ENCODE data around the gene RGMA.

RGMA gene

GRCh38 chr15:93089727-93090305, 805 bp upstream of the RGMA start:
- DNase-seq = no peak

- peak; percentile 10 for DNase-seq
Observed at GRCh38 chr15:93088200-93088980, 621 bp downstream of the RGMA start.

GRCh38 chr15:93087825-93088199, 1.2 kb downstream of the RGMA start:
- peak; percentile 68 for DNase-seq

GRCh38 chr15:93086791-93087190, 2.2 kb downstream of the RGMA start:
- DNase-seq = no peak

GRCh38 chr15:93085692-93086091, 3.3 kb downstream of the RGMA start:
- DNase-seq = no peak

GRCh38 chr15:93082861-93083260, 6.2 kb downstream of the RGMA start:
- DNase-seq = no peak

GRCh38 chr15:93081399-93081798, 7.6 kb downstream of the RGMA start:
- no peak for DNase-seq

GRCh38 chr15:93080451-93080850, 8.6 kb downstream of the RGMA start:
- DNase-seq = no peak

GRCh38 chr15:93076875-93077274, 12.1 kb downstream of the RGMA start:
- DNase-seq = no peak

GRCh38 chr15:93076217-93076616, 12.8 kb downstream of the RGMA start:
- DNase-seq = no peak

- DNase-seq = no peak
Observed at GRCh38 chr15:93074599-93074998, 14.4 kb downstream of the RGMA start.

GRCh38 chr15:93073465-93073952, 15.5 kb downstream of the RGMA start:
- no peak for DNase-seq

- DNase-seq = peak; percentile 28
Observed at GRCh38 chr15:93072411-93073394, 16.3 kb downstream of the RGMA start.

GRCh38 chr15:93072011-93072410, 17.0 kb downstream of the RGMA start:
- DNase-seq = no peak

- DNase-seq = no peak
Observed at GRCh38 chr15:93071469-93071936, 17.5 kb downstream of the RGMA start.

- DNase-seq = no peak
Observed at GRCh38 chr15:93070551-93071296, 18.3 kb downstream of the RGMA start.

- no peak for DNase-seq
Observed at GRCh38 chr15:93070132-93070531, 18.9 kb downstream of the RGMA start.

- DNase-seq = no peak
Observed at GRCh38 chr15:93068581-93069199, 20.3 kb downstream of the RGMA start.

- no peak for DNase-seq
Observed at GRCh38 chr15:93067649-93068085, 21.3 kb downstream of the RGMA start.

GRCh38 chr15:93066834-93067648, 22.0 kb downstream of the RGMA start:
- DNase-seq = no peak

GRCh38 chr15:93066224-93066681, 22.8 kb downstream of the RGMA start:
- no peak for DNase-seq
